MG63 (cell line): ENCODE measurements around the gene TOGARAM2. TPM values are rescaled to one million over a fixed set of nuclear protein-coding genes. Genes with fewer than 3 reads are reported as not detected.
A peak's percentile ranks its signal among the peaks of the same experiment; 100 is the strongest.

Experiments
- DNase-seq: peaks from one replicate; pipeline ENCODE4 v3.0.0-alpha.2; 2020
- H3K27me3 ChIP-seq: fragments of 250-450 bp; sonication (Bioruptor Pico); 2 replicates; pipeline ENCODE4 v1.5.1; 2020; ENCODE audit warnings: mild to moderate bottlenecking, moderate library complexity
- H3K36me3 ChIP-seq: fragments of 250-450 bp; sonication (Bioruptor Pico); 2 replicates; pipeline ENCODE4 v1.5.1; 2020; ENCODE audit warnings: mild to moderate bottlenecking, moderate library complexity
- H3K4me3 ChIP-seq: fragments of 250-450 bp; sonication (Bioruptor Pico); 2 replicates; pipeline ENCODE4 v1.5.1; 2020; ENCODE audit warnings: mild to moderate bottlenecking, moderate library complexity
- H3K9me3 ChIP-seq: fragments of 250-450 bp; sonication (Bioruptor Pico); 2 replicates; pipeline ENCODE4 v1.5.1; 2020; ENCODE audit warnings: mild to moderate bottlenecking, moderate library complexity
- total RNA-seq: library from RNA; depleted of rRNA; stranded (reverse); fragments of >200 nt; shearing (Covaris generic); gene quantifications from 2 replicates; pipeline ENCODE4 v1.2.3, GENCODE V29; 2014; ENCODE audit warnings: low replicate concordance

The TOGARAM2 gene
- total RNA-seq, 1 experiment from 2014 or later, result 3.7 TPM

DNA sequence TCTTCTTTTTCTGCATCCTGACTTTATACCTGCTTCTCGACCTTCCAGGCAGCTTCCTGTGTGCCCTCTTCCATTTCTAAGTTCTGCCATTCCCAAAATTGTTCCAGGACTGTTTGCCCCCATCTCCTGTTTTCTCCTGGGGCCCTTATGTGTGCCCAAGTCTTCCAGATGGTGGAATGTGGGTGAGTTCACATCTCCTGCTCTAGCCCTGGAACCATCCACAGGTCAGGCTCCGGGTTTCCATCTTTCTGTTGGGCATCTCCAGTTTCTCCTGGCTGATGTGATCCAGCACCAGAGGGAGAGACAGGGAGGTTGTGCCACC, 25.8 kb downstream of the TOGARAM2 start:
- Histone ChIP-seq H3K36me3 (no peaks in the 10 kb centered on the region), H3K4me3 (no peak overlapping the region), H3K27me3 (no peaks in the 10 kb centered on the region), H3K9me3 (no peaks in the 10 kb centered on the region)
- no peak for DNase-seq

DNA sequence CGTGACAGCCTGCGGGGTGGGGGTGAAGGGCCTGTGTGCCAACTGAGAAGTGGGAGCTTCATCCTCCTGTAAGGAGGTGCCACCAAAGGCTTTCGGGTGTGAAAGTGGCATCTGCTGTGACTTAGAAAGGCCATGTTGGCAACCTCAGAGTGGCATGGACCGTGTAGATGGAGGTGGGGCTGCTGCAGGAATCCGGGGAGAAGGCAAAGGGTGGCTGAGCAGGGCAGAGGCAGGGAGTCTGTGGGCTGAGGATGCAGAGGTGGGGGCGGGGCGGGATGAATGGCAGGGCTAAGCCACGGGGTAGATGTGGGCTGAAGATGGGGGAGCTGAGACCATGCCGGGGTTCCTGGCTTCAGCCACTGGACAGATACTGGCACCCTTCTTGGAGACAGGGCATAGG, 28.2 kb downstream of the TOGARAM2 start:
- Histone ChIP-seq H3K27me3 (no peaks in the 10 kb centered on the region), H3K36me3 (no peaks in the 10 kb centered on the region), H3K4me3 (no peak overlapping the region), H3K9me3 (no peaks in the 10 kb centered on the region)
- no peak for DNase-seq

DNA sequence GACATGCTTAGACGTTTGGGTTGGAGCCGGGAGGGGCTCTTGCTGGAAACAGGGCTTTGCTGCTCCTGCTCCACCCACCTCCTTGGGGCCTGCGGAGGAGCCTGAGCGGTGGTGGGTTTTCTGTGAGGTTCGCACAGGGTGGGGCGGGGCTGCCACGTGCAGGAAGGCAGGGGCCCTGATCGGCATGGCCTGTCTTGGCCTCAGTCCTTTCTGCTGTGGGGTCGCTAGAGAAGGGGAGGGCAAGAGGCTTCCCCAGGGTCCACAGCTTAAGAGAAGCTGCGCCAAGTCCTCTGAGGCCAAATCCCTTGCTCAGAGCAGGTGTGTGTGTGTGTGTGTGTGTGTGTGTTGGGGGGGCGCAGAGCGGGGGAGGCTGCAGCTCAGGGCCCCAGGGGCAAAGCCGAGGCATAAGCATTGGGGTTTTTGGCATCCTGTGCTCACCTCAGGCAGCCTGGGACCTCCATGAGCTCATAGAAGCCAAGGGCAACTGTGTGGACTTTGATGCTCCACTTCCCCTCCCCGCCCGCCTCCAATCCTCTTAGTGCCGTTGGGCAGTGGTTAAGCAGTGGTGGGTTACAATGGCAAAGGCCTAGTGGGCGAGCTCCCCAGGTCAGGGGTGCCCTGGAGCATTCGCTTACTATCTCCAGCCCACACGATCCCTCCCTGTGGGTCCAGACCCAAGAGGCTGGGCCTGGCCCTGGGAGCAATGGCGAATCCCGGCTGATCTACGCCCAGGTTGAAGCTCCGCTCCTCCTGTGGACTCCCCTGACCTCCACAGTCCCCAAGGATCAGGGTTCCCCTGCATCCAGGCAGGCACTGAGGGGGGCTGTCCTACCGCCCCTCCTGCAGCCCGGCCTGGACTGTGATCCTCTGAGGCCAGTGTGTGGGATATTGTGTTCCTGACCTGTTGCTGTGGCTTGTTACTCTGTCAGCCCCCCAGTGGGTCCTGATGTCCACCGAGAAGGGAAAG, 28.9 kb downstream of the TOGARAM2 start:
- Histone ChIP-seq H3K4me3 (no peak overlapping the region), H3K27me3 (no peaks in the 10 kb centered on the region), H3K9me3 (no peaks in the 10 kb centered on the region), H3K36me3 (no peaks in the 10 kb centered on the region)
- DNase-seq, result no peak

DNA sequence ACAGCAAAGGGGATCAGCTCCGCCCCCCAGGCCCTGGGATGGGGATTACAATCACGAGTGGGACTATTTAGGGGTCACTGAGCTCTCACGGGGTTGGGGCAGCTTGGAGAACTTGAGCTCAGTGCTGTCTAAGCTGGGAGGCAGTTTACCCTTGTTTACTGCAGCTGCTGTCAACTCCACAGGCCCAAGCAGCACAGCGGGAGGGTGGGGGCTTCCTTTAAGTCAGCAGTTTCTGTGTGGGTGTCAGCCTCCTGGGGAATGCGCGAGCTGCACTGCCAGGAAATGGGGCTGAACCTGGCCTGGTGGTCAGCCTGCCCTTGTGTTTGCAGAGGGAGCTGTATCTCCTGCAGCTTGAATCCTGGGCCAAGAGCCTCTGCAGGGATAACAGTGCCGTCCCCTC, 29.8 kb downstream of the TOGARAM2 start:
- H3K4me3 ChIP-seq, result no peak overlapping the region
- H3K36me3 ChIP-seq, result no peaks in the 10 kb centered on the region
- no peaks in the 10 kb centered on the region for H3K9me3 ChIP-seq
- peak; percentile 39 for DNase-seq
- H3K27me3 ChIP-seq, result no peaks in the 10 kb centered on the region

DNA sequence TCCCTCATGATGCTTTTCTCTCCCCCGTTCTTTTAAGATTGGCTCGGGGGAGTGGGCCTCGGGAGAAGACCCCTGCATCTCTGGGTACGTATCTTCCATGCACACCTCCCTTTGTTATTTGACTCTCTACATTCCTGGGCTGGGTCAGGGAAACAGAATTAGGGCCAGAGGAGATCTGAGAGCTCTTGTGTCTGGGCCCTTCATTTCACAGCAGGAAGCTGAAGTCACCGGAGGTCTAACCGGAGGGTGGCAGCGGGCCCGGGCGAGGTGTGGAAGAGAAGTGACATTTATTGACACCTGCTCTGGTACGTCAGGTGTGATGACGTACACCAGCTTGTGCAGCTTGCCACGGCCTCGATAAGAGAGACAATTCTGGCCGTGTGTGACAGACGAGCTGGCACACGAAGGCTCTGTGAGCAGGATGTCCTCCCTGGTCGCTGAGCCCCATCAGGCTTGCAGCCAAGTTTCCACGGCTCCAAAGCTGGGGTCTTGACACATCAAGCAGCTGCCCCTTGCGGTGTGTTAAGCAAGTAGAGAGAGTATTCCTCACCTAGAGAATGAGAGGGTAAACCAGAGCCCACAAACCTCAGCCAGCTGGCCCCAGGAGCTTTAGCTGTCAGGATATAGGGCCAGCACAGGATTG, 30.4 kb downstream of the TOGARAM2 start:
- no peaks in the 10 kb centered on the region for H3K27me3 ChIP-seq
- H3K4me3 ChIP-seq, result no peak overlapping the region
- H3K9me3 ChIP-seq, result no peaks in the 10 kb centered on the region
- no peak for DNase-seq
- H3K36me3 ChIP-seq, result no peaks in the 10 kb centered on the region

DNA sequence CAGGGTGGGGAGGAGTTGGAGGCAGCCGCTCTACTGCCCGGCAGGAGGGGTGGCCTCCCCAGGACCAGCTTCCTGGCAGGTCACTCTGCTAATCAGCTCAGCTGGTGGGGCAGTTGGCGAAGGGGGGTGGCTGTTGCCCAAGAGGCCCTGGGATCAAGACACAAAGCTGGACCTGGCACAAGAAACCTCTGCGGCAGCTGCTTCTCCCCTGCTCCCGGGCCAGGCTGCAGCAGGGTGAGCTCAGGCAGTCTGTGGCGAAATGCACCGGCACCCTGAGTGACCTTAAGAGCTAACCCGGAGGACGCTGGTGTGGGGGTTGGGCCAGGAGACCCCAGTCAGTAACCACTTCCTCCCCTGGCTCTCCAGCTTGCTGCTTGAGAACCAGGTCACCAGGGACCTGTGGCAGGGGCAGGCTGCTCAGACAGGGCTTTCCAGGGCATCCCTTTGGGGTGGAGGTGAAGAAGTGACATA, 31.1 kb downstream of the TOGARAM2 start:
- Histone ChIP-seq H3K4me3 (no peak overlapping the region), H3K9me3 (no peaks in the 10 kb centered on the region), H3K27me3 (no peaks in the 10 kb centered on the region), H3K36me3 (no peaks in the 10 kb centered on the region)
- peak; percentile 21 for DNase-seq

DNA sequence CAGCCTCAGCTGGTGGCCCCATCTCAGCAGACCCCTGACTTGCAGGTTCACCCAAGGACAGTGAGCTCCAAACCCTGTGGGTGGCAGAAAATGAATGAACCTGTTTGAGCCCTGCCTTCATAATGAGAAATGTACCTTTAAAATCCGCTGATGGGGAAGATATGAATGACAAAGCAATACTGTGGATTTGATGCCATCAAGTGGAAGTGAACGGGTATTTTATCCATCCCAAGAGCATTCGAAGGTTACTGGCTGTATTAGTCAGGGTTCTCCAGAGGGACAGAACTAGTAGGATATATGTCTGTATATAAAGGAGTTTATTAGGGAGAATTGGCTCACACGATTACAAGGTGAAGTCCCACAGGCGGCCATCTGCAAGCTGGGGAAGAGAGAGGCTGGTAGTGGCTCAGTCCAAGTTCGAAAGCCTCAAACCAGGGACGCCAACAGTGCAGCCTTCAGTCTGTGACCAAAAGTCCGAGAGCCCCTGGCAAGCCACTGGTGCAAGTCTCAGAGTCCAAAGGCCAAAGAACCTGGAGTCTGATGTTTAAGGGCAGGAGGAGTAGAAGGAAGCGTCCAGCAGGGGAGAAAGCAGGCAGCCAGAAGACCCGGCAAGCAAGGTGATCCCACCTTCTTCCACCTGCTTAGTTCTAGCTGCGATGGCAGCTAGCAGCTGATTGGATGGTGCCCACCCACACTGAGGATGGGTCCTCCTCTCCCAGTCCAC, 32.1 kb downstream of the TOGARAM2 start:
- no peak overlapping the region for H3K4me3 ChIP-seq
- H3K9me3 ChIP-seq, result no peaks in the 10 kb centered on the region
- H3K36me3 ChIP-seq, result no peaks in the 10 kb centered on the region
- H3K27me3 ChIP-seq, result no peaks in the 10 kb centered on the region
- DNase-seq, result no peak

DNA sequence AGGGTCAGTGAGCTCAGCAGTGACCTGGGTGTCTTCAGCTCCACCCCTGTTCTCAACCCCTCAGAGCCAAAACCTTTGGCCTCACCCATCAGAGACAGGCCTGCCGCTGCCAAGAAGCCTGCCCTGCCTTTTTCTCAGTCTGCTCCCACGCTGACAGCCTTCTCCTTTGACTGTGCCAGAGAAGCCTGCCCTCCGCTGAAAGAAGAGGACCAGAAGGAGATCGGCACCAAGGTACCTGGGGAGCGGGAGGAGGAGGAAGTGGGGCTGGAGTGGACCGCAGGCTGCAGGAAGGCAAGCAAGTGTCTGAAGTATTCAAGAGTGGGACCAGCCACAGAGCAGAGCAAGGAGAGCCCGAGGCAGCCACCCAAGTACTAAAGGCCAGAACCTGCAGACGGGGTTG, 33.2 kb downstream of the TOGARAM2 start:
- Histone ChIP-seq H3K9me3 (no peaks in the 10 kb centered on the region), H3K27me3 (no peaks in the 10 kb centered on the region), H3K36me3 (no peaks in the 10 kb centered on the region), H3K4me3 (no peak overlapping the region)
- DNase-seq, result no peak

DNA sequence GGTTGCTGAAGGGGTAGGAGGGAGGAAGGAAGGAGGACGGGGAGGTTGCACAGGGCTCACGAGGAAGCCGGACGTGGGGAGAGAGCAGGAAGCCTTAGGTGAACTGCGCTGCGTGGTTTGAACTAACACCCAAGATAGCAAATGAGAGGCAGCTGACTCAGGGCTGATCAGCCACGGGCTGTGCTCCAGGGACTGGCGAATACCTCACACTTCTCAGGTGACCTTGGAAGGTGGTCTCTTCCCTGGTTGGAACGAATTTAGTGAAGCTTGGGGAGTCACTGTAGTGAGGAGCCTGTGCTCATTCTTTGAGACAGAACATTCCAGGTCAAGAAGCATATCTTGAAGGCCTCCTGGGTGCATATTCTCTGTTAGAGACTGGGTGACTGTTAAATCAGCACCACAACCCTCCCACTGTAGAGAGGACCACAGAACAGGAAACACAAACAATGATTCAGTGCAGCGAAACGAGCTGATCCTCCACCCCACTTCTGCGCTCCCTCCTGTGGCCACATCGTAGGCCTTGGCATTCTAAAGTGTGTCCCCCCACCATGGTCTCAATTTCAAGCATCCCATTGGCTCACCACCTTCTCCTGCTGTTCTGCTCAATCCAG, 33.8 kb downstream of the TOGARAM2 start:
- H3K9me3 ChIP-seq, result no peaks in the 10 kb centered on the region
- no peak overlapping the region for H3K4me3 ChIP-seq
- DNase-seq, result peak; percentile 15
- no peaks in the 10 kb centered on the region for H3K36me3 ChIP-seq
- no peaks in the 10 kb centered on the region for H3K27me3 ChIP-seq

DNA sequence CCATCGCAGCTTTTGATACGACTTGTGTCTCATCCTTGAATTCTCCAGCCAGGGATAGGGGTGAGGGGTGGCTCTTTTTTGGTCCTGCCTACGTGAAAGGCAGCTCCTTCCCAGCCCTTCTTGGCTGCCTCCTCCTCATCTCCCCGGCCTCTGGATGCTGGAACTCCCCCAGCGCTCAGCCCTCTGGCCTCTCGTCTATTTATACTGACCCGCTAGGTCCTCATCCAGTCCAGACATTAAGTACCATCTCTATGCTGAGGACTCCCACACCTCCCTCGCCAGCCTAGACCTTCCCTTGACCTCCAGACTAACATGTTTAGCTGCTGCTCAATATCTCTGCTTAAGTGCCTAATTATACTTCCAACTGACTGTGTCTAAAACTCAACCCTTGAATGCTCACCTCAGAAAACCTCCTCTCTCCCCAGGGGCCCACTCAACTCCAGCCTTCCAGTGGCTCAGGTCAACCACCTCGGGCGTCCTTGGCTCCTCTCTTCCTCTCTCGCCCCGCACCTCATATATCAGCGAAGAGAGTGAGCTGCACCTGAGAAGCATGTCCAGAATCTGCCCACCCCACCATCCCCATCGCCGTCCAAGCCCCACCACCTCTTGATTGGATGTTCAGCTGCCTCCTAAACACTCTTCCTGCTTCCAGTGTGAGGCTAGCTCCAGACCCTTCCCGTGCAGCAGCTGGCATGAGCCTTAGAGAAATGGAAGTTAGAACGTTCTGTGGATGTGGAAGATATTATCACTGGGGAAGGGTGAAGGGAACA, 34.8 kb downstream of the TOGARAM2 start:
- no peaks in the 10 kb centered on the region for H3K36me3 ChIP-seq
- no peak overlapping the region for H3K4me3 ChIP-seq
- H3K9me3 ChIP-seq, result no peaks in the 10 kb centered on the region
- no peak for DNase-seq
- H3K27me3 ChIP-seq, result no peaks in the 10 kb centered on the region

DNA sequence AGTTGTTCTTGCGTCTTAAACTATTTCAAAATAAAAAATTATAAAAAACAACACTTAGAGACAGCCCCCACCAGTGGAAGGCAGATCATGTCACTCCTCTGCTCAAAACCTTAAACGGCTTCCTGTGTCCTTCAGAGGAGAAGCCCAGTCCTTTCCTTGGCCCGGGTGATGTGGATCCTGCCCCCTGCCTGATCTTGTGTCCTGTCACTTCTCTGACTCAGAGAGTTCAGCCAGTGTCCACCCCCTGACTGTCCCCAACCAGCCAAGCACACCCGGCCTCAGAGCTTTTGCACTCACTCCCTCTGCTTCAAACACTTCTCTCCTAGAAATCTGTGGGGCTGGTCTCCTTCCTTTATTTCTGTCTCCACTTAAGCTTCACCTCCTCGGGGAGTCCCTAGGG, 35.4 kb downstream of the TOGARAM2 start:
- Histone ChIP-seq H3K27me3 (no peaks in the 10 kb centered on the region), H3K36me3 (no peaks in the 10 kb centered on the region)
- no peak for DNase-seq

DNA sequence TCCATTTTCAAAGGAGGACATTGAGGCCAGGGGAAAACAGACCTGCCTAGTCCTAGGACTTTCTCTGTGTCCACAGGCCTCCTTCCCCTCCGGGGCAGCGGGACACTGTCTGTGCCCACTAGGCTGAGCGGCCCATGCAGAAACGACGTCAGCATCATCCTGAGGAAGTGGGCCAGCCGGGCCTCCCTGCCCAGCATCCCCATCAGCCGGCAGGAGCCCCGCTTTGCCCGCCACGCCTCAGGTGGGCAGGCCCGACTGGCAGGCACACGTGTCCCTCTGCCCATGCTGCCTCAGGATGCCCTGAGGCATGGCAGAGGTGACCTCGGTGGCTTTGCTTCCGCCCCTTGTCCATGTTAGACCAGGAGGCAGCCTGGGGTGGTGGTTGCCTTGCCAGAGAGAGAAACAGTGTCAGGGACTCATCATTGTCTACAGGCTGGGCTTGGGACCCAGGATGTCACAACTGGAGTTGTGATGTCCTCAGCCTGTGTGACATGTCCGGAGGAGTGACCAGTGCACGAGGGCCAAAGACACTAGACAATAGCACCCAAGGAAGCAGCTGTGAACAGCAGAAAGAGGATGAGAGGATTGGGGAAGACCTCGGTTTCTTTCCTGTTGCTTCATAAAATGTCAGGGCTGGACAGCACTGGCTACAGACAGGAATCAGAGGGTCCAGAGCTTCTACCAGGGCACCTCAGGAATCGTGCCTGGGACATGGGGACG, 36.8 kb downstream of the TOGARAM2 start:
- no peak for DNase-seq
- Histone ChIP-seq H3K27me3 (no peaks in the 10 kb centered on the region), H3K4me3 (no peak overlapping the region), H3K9me3 (no peaks in the 10 kb centered on the region), H3K36me3 (no peaks in the 10 kb centered on the region)

More for the DNA sequence above, 35.4 kb downstream of the TOGARAM2 start:
- H3K4me3 ChIP-seq, result no peak overlapping the region
- H3K9me3 ChIP-seq, result no peaks in the 10 kb centered on the region

DNA sequence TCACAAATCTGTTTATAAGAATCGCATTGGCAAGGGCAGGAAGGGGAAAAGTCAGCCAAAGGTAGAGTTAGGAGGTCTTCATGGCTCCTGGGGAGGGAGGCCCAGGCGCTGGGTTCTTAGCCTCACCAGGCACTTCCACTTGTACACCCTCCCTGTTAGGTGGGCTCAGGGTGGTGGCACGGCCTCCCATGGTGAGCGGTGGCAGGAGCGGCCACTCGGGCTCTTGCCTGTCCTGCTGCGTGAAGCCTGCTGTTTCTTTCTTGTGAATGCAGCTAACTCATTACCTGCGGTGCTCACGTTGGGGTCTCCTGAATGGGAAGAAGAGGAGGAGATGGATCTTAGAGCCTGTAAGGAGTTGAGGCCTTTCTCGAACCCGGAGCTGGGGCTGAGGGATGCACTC, 40.8 kb downstream of the TOGARAM2 start:
- no peak overlapping the region for H3K4me3 ChIP-seq
- no peaks in the 10 kb centered on the region for H3K36me3 ChIP-seq
- no peaks in the 10 kb centered on the region for H3K9me3 ChIP-seq
- DNase-seq, result no peak
- no peaks in the 10 kb centered on the region for H3K27me3 ChIP-seq

DNA sequence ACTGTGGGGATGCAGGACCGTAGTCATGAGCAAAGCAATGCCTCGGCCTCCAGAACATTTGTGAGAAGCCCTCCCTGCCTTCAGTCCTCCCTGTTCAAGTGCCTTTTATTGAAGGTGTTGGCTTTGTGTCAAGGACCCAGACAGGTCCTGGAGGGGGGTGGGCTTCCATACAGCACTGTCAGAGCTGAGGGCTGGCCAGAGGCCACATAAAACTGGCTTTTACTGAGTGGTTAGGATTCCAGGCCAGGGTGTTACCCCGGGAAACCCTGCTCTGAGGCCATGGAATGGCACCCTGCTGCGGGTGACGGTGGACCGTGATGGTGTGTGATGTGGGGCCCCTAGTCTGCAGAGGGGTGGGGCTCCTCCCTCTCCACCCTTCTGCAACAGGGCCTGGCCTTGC, 41.6 kb downstream of the TOGARAM2 start:
- no peaks in the 10 kb centered on the region for H3K9me3 ChIP-seq
- DNase-seq, result peak; percentile 32
- no peaks in the 10 kb centered on the region for H3K27me3 ChIP-seq
- no peak overlapping the region for H3K4me3 ChIP-seq
- H3K36me3 ChIP-seq, result no peaks in the 10 kb centered on the region

DNA sequence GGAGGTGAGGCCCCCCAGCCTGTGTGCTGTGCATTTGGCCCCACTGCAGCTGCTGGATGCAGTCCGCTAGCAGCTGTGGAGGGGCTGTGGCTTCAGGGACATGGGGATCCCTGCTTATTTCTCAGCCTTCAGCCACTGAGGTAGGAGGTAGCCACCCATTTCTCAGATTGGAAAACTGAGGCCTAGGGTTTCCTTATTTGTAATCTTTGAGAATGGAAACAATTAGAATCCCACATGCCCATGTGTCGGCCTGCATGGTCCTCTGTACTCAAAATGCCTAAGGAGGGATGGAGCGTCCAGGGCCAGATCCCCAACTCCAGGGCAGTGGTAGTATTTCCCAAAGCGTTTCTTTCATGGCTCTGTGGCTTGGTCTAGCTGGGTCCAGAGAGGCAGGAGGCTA, 42.1 kb downstream of the TOGARAM2 start:
- no peaks in the 10 kb centered on the region for H3K27me3 ChIP-seq

More for the DNA sequence above, 42.1 kb downstream of the TOGARAM2 start:
- no peaks in the 10 kb centered on the region for H3K36me3 ChIP-seq
- H3K4me3 ChIP-seq, result no peak overlapping the region
- no peaks in the 10 kb centered on the region for H3K9me3 ChIP-seq
- DNase-seq, result no peak
